ENCODE results near the gene TGFBI.

TGFBI gene

DNA sequence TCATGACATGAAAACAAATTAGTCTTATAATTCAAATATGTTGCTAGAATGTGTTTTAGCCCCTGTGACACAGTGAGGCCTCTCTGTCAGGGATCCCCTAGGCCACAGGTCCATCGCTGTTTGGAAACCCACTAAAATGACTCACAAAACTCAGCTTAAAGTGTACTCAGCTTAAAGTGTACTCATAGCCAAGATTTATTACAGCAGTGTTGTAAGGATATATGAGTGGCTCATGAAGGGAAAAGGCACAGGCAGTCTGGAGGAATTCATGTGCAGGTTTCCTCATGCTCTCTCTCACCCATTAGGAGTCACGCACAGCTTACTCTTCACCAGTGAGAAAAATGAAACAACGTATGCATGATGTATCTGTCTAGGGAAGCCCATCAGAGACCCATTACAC, 24.4 kb upstream of the TGFBI start:
- DNase-seq = no peak

DNA sequence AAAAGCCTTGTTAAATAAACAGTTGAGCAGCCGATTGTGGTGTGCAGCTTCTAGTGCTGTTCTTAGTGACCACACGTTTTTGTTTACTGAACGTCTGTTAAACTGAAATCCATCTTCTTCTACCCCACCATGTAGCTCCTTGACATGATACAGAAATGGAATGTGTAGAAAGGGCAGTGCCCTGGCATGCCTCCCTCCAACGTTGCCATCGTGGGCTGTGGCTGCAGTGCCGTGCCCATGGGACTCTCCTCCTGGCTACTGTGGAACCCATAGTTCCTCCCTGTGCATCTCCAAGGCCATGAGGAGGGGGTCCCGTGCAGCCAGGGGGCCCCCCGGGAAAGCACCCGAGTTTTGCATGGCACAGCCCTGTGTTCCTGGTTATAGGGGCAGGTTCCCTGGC, 23.3 kb upstream of the TGFBI start:
- DNase-seq = no peak

DNA sequence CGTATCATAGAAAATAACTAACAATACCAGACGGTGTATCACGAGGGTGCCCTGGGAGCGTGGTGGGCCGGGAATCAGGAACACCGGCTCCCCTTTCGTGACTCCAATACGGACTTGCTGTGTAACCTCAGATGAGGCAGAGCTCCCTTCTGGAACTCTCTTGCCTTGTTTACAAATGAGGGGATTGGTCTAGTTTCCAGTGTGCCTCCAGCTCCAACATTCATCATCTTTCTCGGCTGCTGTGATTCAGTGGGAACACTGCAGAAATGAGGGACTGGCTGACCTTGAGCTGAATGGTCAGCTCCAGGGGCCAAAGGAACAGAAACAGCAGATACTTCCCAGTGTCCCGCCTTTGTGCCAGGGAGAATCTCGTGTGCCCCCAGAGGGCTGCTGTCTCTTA, 22.6 kb upstream of the TGFBI start:
- DNase-seq = no peak

DNA sequence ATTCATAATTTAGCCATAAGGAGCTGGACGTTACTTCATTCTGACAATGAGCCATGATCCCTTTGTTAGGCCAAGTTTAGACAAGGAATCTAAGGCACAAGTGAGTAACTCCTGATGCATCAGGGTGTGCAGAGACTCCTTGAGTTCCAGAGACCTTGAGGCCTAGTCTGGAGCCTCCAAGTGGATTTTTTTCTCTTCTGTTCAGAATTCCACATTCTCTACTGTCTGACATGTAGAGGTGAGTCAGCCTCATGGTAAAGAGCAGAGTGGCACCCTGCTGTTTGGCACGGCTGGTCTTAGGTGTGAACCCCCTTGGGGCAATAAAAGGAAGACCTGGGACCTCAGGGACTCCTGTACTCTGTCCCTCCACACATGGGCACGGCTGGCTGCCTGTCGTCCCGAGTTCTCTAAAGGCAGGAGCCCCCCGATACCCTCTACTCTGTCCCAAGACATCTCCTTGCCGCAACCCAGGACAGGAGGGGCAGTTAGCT, 22.0 kb upstream of the TGFBI start:
- DNase-seq = no peak

DNA sequence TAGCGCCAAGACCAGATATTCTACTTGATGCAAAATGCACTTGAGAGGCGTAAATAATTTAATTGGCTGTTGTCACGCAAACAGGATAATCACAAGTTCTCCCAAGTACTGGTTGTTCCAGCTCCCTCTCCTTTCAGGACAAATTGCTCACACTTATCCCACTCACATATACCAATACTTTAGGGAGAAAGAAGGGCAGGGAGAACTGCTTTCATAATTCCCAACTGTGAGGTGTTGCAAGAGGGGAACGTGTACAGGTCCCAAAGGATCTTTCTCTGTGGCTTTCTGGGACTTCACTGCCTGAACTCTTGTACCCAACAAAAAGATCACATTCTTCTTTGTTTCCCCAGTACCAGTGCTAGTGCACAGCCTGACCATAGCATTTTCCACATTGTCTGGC, 21.5 kb upstream of the TGFBI start:
- no peak for DNase-seq

DNA sequence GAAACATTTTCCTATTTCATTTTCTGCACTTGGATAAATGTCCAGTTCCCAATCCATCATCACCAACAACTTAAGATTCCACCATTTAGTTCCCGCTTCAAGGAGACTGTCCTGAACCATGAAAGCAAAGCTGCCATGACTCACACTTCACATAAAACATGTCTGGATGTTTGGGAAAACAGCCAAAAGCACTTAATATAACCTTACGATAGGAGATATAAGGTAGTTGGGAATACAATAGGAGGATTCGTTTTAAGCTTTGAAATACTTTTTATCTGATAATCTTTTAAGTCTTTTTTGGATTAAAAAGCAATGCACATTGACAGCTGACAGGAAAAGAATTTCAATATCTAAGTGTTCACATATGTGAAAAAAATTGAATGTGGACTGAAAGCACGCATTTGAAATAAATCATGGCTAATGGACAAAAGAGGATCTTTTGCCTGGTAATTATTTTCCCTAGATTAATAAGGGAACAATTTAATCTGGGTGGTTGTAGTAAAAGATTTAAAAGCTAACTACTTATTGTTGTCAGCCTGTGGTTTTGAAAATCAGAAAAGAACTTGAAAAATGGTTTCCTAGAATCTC, 17.3 kb upstream of the TGFBI start:
- no peak for DNase-seq

DNA sequence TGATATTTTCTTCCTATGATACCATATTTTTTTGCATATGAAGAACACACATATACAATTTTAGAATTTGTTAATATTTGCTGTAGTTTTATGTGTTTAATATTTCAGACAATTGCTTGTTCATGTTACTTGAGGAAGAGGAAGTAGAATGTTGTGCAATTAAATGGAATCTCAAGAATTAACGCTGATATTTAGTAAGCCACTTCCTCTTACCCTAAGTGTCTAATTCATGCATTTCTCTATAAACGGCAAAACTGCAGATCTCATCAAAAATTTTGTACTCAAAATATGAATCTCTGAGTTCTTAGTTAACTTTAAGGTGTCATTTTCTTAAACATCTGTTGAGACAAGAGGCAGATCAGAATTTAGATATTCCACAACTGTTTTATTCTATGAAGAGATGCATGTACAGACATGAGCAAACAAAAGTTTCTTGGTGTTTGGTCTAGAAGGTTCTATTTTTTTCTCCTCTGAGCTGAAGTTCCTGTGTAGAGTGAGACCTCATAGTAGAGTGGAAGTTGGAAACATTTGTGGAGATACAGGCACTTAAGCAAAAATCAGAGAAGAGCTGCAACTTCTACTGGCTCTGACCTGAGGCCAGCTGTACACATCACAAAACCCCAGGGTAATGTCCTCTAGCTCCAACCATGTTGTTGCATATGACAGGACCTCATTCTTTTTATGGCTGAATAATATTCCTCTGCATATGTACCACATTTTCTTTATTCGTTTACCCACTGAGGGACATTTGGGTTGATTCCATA, 16.6 kb upstream of the TGFBI start:
- DNase-seq = no peak

DNA sequence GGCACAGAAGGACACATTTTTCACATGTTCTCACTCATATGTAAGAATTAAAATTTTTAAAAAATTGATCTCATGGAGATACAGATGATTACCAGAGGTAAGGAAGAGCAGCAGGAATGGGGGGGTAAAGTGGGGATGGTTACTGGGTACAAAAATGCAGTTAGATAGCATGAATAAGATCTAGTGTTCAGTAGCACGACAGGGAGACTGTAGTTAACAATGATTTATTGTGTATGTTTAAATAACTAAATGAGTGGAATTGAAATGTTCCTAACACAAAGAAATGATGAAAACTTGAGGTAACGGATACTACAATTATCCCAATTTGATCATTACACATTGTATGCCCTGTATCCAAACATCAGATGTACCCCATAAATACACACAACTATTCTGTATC, 15.2 kb upstream of the TGFBI start:
- DNase-seq = no peak

DNA sequence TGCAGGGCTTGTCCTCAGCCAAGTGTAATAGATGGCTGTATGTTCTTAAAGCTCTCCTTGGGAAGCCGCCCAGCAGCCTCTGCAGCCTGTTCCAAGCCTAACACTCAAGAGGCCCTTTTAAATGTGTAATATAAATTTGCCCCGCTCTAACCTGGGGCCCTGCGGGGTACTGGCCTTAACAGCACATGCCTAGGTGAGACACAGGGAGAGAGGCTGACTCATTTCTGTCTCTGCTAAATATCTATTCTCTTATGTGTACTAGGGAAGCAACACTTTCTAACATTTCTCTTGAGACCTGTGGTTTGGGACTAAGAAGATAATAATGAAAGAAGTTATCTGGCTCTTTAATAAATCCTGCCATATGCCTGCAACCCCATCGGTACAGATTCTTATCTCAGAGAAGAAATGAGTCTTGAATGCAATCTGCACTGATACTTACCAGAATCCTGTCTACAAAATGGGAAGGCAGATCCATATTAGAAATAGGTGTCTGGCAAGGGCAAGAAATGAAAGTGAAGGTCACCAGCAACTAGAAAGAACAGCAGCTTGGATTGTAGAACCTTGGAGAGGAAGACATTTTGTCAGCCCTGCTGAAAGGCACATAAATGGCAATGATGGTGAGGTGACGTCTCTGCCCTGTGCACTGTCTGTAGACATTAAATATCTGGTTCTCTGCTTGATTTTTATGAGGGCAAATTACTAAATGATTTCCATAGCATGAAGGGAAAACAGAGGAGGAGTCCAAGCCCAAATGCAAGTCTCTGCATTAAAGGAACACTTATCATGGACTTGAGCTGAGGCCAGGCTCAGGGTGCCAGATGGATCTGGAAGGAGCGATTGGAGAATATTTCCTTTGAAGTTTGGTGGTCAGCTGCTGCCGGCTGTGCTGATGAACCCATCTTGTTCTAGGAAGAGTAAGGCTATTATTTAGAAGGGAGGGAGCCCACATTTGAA, 14.5 kb upstream of the TGFBI start:
- no peak for DNase-seq

DNA sequence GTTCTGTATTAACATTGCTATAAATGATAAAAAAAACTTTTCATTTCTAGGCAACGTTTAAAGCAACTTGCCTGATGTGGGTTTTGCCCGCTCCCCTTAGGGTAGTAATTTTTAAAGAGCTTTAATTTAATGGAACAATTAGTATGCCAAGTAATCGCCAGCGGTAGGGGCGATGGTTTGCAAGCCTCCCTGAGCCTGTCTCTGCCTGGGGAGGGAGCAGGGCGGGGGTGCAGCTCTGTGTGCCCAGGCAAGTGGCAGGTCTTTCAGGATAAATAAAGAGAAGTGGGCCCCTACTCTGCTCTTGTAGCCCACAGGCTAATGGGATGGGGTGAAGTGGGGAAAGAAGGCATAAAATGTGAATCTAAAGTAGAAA, 13.8 kb upstream of the TGFBI start:
- DNase-seq = no peak

DNA sequence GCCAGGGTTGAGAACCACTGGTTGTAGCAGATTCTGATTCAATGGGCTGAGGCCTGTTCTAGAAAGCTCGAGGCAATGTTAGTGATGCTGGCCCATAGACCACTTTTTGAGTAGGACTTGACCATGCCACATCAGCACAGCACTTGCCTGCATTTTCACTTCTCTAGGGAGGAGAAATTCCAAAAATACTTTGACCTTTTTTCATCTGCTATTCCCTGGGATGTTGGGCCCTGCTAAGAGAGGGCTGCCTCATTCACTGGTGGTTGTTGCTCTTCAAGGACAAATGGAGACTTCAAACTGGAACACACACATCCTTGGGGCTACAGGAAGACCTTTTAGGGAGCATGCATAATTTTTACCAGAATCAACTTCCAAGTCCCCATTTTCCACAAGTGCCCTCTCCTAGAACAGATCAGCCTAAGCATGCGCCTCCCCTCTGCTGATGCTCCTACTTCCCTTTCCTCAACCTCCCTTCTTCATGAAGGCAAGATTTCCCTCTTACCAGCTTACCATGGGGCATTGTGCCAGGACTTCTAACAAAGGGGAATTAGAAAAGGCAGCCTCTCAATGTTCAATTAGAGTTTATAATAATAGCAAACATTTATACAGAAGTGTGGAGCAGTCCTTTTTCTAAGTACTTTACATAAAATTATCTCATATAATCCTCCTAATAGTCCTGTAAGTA, 12.7 kb upstream of the TGFBI start:
- DNase-seq = no peak

DNA sequence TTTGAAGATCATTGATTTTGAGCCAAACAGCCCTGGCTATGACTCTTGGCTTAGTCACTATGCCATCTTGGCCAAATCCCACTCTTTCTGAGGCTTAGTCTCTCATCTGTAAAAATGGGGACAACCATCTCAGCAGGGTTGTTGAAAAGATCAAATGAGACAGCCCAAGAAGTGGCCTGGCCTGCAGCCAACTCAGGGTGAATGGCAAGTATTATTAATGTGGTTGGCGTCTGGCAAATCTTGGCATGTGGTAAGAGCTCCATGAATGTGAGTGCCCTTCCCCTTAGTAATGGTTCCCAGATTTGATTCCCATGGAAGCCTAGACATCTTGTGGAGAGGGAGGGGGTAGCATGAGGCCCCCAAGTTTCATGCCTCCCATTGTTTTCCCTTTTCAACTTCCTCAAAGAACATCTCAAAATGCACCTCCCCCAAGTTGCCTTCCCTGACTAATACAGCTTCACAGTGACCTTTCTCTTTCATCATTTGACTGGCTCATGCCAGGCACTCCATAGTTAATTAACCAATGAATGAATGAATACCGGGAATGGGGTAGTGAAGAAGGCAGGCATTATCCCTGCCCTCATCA, 11.8 kb upstream of the TGFBI start:
- DNase-seq = no peak

DNA sequence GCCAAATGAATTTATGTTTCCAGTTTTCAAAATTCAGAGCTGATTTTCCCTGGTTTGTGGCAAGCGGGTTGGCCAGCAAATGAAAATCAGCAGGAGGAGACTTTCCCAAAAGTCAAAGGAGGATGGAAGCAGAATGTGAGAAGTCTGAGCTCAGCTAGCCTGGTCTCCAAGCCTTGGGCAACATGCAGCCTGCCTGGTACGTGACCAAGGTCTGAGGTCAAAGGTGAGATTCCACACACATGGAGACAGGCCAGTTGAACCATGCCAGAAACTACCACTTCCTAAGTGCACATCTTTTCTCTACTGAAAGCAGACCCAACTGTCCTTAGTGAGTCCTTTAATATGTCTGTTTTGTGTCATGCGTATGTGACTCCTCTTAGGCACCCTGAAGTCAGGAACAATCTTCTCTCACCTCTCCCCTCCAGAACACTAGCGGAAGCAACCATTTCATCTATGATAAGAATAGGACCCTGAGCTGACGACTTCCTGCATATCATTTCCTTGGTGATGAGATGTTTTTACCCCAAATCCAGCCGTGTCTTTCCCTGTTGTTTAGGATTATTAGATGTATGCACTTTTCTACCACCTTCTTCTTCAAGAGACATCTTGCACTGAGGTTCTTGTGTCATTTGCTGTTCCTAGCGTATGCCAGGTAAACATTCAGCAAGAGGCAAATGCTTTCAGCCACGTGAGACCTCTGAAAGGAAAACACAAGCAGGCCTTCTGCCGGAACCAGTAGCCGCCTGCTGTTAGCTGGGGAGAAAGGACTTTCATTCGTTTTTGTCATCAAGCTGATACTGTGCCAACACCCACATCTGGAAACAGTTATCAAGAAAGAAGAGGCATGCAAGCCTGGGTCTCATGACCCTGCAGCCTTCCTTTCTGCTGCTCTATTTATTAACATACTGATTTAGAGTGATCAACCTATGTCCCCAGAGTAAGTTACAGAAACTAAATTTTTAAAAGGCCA, 9.7 kb upstream of the TGFBI start:
- no peak for DNase-seq

DNA sequence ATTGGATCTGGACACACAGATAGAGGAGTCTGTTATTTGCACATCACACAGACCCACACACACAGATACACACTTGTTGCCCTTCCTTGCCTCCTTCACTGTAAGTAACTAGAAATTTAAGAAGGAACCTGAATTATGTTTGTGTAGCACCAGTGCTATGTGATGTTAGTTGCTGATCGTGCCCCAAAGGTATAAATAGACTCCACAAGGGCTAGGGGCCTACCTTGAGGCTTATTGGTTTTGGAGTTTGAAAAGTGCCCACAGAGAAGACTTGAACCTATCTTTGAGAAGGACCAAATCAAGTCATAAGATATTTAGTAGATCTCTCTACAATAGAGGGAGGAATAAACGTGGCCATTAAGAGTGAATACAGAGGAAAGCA, 8.8 kb upstream of the TGFBI start:
- no peak for DNase-seq

DNA sequence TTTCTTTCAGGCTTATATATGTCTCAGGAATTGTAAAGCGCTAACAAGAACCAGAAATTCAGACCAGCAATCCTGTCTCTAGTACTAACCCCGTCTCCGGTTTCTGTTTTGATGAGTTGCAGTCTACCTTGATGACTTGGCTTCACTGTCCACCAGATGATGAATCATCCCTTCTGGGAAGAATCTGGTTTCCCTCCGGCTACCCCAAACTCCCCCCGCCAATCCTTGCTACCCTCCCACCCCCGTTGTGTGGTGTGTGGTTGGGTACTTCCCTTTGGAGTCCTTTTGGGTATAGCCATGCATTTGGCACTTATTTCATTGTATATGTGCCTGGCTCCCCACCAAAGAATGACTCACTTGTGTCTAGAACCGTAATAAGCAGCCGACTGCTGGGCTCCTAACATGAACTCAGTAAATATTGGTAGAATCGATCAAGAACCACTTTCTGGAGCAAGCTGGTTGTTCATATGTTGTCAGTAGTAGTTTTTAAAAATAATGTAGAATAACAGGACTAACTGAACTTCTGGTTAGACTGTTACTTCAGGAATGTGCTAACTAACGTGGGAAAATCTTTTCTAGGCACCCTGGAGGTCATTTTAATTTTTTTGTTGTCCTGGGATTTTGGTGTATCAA, 8.3 kb upstream of the TGFBI start:
- DNase-seq = no peak

DNA sequence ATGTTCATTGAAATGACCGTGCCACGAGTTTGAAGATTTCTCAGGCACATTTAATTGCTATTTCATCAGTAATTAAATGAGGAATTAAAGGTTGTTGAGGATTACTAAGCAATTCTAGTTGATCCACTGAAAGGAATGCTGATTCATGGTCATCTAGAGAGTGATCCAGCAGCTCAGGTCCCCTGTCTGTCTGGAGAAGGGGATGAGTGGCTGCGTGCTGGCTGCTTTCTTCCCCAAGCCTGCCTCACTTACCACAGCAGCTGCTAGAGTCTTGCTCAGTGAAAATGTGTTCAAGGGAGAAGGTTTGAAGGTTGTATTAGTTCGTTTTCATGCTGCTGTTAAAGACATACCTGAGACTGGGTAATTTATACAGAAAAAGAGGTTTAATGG, 7.8 kb upstream of the TGFBI start:
- no peak for DNase-seq

DNA sequence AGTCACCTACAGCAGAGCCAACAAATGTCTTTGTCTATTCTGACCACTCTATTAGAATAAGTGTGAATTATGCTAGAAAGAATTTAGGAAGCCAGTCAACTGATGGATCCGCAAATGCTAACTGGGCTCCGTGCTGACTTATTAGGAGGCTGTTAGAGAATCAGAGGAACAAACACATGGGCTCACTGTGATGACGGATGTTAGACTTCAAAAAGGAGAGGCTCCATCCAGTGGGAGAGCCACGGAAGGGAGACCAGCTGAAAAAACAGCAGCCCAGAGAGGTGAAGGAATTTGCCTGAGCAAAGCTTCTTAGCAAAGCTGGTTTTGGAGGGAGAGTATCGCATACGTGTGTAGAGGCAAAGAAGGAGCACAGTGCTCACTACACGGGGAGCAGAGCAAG, 5.8 kb upstream of the TGFBI start:
- no peak for DNase-seq

DNA sequence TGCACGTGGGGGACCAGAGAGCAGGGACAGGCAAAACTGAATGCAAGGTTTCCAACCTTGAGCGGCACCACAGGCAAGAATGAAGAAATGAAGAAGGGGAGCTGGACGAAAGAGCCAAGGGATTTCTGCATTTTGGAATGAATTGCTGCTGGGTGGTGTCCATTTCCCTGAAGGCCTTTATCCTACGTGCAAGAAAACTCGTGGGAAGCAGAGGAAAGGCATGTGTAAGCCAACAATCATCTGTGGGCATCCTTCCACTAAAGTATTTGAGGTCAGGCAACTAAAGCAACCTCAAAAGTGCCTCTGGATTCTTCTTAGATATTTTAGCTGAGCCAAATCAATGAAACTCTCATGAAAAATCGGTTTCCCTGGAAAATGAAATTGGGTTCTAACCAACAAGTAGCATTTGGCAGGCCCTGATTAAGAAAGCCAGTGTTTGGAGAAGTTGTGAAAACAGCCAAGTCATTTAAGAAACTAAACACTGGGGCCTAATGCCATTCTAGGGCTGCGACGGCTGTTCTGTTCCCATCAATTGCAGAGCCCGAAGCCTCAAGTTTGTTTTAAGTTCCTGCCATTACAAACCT, 4.7 kb upstream of the TGFBI start:
- no peak for DNase-seq

DNA sequence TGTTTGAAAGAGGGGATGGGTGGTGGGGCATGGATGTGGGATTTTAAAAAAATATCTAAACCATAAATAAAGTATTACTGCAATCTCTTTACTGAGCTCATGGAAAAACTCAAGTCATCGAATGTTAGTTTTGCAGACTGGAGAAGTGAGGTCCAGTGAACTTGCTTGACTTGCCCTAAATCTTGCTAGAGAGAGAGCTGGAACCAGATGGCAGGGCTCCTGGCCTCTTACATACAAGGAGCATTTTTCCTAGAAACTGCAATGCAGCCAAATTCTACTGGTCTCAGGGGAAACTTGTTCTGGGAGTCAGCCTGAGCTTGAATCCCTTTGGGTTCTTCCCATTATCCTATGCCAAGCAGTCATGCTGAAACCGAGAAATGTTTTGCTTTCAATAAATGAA, 2.9 kb upstream of the TGFBI start:
- DNase-seq = no peak

DNA sequence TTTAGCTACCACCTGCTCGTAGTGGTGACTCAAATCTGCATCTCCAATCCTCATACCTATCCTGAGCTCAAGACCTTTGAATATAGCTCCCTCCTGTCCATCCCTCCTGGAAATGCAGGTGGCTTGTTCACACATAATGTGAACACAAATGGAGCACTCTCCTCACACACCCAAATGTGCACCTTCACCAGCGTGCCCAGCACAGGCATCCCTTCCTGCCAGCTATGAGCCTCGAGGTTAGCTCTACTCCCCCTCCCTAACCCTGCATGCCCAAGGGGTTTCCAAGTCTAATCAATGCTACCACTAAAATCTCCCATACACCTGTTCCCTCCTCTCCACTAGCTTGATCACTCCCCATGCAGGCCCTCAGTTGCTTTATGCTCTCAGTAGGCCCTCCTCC, 2.2 kb upstream of the TGFBI start:
- DNase-seq = no peak

DNA sequence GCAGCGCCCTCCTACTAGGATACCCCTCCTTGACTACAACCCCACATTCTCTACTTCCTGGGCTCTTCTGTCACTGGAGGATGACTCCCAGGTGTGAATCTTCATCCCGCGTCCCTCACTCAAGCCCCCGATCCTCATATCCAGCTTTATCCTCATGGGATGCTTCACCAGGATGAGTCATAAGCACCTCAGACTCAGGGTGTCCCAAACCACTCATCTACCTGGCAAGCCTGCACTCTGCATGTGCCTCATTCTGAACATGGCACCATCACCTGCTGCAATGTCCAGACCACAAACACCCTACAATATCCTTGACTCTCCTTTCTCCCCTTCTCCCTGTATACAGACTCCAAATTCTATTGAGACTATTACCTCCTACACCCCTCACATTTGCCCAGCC, 1.5 kb upstream of the TGFBI start:
- no peak for DNase-seq
